HG02763 (cell line): ENCODE measurements around the gene PTPRU.
A peak's percentile ranks its signal among the peaks of the same experiment; 100 is the strongest.
"Not testable (repeated sequence)": the region's sequence is repeated elsewhere in the genome, so short reads cannot be mapped to it uniquely, and the experiment has no call there.

Experiments
- ATAC-seq: cut with Tn5 transposase; IDR thresholded peaks from one replicate; pipeline ENCODE4 v1.9.1; 2021; ENCODE audit warnings: mild to moderate bottlenecking, moderate library complexity; ENCODE audit not compliant: unreplicated experiment

Gene PTPRU

GRCh38 chr1:29221296-29221695, 15.0 kb upstream of the PTPRU start:
- no peak for ATAC-seq

GRCh38 chr1:29222260-29222659, 14.1 kb upstream of the PTPRU start:
- not testable (repeated sequence) for ATAC-seq

GRCh38 chr1:29222686-29223085, 13.6 kb upstream of the PTPRU start:
- ATAC-seq: no peak

GRCh38 chr1:29223521-29223920, 12.8 kb upstream of the PTPRU start:
- ATAC-seq: no peak

GRCh38 chr1:29224356-29224837, 11.9 kb upstream of the PTPRU start:
- ATAC-seq: no peak

GRCh38 chr1:29225361-29225760, 11.0 kb upstream of the PTPRU start:
- ATAC-seq: no peak

- no peak for ATAC-seq
Observed at GRCh38 chr1:29227511-29227910, 8.8 kb upstream of the PTPRU start.

GRCh38 chr1:29230204-29230552, 6.1 kb upstream of the PTPRU start:
- no peak for ATAC-seq

GRCh38 chr1:29230553-29231378, 5.6 kb upstream of the PTPRU start, which contains the start of gene MECR:
MECR (minus strand) TSS chr1:29230934; CDS start chr1:29230906, 28 bp downstream.
- peak; percentile 90 for ATAC-seq

GRCh38 chr1:29232387-29232786, 3.9 kb upstream of the PTPRU start:
- no peak for ATAC-seq

- ATAC-seq: no peak
Observed at GRCh38 chr1:29233693-29234092, 2.6 kb upstream of the PTPRU start.

GRCh38 chr1:29234471-29234870, 1.9 kb upstream of the PTPRU start:
- ATAC-seq: no peak

GRCh38 chr1:29234881-29235280, 1.4 kb upstream of the PTPRU start:
- not testable (repeated sequence) for ATAC-seq

GRCh38 chr1:29236712-29237128, 398 bp downstream of the PTPRU start:
- ATAC-seq: no peak

GRCh38 chr1:29237129-29237821, 953 bp downstream of the PTPRU start:
- no peak for ATAC-seq

- no peak for ATAC-seq
Observed at GRCh38 chr1:29237852-29238619, 1.7 kb downstream of the PTPRU start.

GRCh38 chr1:29238620-29239002, 2.3 kb downstream of the PTPRU start:
- ATAC-seq: no peak

GRCh38 chr1:29239142-29239541, 2.8 kb downstream of the PTPRU start:
- ATAC-seq: no peak

- no peak for ATAC-seq
Observed at GRCh38 chr1:29240400-29240837, 4.1 kb downstream of the PTPRU start.

GRCh38 chr1:29240986-29241385, 4.7 kb downstream of the PTPRU start:
- ATAC-seq: no peak
